MM.1S (cell line): Measurements from ENCODE around the gene DUS2.

Experiments used
- CTCF ChIP-seq: fragments of 300-600 bp; sonication (generic); IDR thresholded peaks from 2 replicates; pipeline ENCODE4 v1.5.1; 2016; ENCODE audit warnings: antibody characterized with exemption, low read length, mixed read lengths
- EZH2phosphoT487 ChIP-seq: fragments of 300-600 bp; sonication (generic); IDR thresholded peaks from 2 replicates; pipeline ENCODE4 v1.6.1; 2018; ENCODE audit warnings: antibody characterized with exemption, low read length

- no peak for TF ChIP-seq CTCF
- no peak for TF ChIP-seq EZH2phosphoT487
These were observed 23.1 kb upstream of the DUS2 start for GRCh38 chr16:67999985-68000384.
